GM21786 (cell line): ENCODE results near the gene NDUFB10.
A peak's percentile ranks its signal among the peaks of the same experiment; 100 is the strongest.

Experiments used
- ATAC-seq: cut with Tn5 transposase; IDR thresholded peaks from one replicate; pipeline ENCODE4 v1.9.1; 2021; ENCODE audit not compliant: unreplicated experiment

The NDUFB10 gene

DNA sequence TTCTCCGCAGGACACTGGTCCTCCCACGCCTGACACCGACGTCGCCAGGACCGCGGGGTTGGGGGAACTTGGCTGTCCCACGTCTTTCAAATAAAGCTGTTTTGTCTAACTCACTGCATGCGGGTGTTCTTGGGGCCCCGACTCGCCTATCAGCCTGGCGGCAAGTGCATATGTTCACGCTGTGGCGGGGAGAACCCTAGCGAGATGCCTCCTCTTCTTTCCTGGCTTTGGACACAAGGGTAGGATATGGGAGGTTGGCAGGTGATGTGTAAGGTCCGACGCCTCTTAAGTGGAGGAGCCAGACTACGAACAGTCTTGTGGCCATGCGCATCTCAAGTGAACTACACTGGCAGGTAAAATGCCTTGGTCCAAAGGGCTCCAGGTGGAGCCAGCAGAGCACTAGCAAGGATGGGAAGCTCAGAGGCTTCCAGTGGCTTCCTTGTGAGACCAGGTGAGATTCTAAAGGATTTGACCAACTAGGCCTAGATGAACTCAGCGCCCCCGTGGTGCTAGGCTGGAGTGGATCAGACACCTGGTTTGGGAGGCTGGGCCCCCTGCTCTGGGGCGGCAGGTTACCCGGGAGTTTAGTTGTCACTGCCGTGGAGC lies 6.2 kb downstream of the NDUFB10 start:
- ATAC-seq: no peak

DNA sequence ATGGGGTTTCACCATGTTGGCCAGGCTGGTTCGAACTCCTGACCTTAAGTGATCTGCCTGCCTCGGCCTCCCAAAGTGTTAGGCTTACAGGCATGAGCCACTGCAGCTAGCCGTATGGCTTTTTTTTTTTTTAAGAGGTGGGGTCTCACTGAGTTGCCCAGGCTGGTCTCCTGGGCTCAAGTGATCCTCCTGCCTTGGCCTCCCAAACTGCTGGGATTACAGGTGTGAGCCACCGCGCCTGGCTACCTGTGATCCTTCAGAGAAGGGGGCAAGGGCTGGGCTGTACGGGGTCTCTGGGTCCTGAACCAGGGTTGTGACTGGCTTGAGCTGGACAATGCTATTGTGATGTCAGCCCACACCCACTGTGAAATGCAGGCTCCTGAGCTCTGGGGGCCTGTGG lies 7.1 kb downstream of the NDUFB10 start, which contains the start of gene RNF151:
Gene RNF151 (plus strand): TSS at position 397 of the 400 bp plus-strand sequence. CDS start 26 bp downstream, outside the sequence.
- no peak for ATAC-seq

DNA sequence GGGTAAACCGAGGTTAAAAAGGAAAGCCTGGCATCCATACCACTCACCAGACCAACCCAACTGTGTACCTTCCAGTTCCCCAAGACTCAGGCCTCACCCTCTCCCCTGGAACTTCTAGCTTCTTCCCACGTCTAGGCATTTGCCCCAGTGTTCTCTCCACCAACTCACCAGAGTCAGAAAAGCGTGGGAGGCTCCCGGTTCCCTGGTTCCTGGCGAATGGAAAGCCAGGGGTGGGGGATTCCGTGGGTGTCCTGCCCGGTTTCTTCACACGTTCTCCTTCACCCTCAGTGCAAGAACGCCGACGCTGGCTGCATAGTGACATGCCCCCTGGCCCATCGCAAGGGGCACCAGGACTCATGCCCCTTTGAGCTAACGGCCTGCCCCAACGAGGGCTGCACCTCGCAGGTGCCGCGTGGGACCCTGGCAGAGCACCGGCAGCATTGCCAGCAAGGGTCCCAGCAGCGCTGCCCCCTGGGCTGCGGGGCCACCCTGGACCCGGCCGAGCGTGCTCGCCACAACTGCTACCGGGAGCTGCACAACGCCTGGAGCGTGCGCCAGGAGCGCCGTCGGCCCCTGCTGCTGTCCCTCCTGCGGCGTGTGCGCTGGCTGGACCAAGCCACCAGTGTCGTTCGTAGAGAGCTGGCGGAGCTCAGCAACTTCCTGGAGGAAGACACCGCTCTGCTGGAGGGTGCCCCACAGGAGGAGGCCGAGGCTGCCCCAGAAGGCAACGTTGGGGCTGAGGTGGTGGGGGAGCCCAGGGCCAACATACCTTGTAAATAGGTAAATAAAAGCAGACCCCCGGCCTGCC lies 9.0 kb downstream of the NDUFB10 start:
- no peak for ATAC-seq

DNA sequence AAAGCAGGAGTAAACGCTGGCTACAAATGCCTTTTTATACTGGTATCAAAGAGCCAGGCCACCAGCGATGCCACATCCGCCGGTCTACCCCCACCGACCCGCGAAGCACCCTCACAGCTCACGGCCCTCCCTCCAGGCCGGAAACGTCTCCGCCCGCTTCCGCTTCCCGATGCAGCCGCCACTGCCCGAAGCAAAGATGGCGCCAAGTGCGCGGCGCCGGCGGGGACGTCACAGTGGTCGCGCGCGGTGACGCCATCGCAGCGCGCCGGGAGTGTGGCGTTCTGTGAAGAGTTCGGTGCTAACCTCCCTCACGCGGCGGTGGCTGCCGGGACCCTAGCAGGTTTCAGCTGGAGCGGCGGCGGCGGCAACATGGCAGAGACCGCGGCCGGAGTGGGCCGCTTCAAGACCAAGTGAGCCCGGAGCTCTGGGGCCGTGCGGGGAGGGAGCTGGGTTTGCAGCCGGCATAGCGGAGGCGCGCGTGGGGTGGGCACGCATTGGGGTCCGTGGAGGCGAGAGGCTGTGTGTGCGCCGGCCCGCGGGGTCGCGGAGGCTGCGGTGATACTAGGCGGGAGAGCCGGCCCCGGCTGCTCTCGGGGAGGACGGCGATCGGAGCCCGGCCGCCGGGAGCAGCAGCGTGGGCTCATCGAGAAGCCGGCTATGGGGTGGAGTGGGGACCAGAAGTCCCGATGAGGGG lies 12.6 kb downstream of the NDUFB10 start, which contains the start of gene TBL3:
Gene TBL3 (plus strand): TSS at position 258 of the 694 bp plus-strand sequence. CDS start 112 bp downstream, at position 370.
- peak; percentile 81 for ATAC-seq

DNA sequence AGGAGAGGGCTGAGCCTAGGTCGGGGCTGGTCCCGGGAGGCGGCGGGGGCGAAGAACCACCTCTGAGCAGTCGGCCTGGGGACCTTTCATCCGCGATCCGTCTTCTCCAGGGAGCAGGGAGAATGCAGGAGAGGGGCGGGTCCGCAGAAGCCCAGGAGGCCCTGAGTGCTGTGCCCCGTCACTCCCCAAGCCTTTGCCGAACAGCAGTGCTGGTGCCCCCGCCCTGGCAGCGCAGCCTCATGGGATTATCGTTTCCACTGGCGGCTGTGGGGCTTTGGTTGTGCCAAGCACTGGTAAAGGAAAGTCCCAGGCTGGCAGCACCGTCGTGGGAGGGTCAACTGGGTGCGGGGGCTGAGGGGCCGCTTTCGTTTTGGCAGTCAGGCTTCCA lies 13.1 kb downstream of the NDUFB10 start:
- ATAC-seq: no peak

DNA sequence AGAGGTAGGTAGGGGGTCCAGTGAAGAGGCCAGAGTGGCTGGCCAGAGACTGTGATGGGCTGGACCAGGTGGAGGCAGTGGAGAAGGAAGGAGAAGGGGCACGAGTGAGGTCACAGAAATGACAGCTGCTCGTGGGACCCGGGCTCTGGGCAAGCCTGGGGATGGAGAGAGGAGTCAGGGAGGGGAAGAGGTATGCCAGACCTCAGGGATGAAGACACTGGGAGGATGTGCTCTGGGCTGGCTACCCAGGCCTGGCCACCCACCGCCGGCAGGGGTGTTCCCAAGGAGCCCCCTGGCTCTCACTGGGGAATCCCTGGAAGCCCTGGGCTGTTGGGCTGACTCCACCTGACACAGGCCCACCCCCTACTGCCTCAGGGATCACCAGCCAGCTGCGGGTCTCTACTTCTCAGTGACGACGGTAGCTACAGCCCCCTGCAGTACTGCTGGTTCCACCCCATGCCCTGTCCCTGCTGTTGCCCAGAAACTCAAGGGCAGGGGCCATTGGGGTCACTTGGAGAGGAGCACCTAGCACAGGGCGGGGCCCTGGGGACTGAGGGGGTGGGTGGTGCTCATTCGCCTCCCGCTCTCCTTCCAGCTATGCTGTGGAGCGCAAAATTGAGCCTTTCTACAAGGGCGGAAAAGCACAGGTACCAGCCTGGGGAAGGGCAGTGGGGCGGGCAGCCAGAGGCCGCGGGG lies 14.3 kb downstream of the NDUFB10 start:
- no peak for ATAC-seq

DNA sequence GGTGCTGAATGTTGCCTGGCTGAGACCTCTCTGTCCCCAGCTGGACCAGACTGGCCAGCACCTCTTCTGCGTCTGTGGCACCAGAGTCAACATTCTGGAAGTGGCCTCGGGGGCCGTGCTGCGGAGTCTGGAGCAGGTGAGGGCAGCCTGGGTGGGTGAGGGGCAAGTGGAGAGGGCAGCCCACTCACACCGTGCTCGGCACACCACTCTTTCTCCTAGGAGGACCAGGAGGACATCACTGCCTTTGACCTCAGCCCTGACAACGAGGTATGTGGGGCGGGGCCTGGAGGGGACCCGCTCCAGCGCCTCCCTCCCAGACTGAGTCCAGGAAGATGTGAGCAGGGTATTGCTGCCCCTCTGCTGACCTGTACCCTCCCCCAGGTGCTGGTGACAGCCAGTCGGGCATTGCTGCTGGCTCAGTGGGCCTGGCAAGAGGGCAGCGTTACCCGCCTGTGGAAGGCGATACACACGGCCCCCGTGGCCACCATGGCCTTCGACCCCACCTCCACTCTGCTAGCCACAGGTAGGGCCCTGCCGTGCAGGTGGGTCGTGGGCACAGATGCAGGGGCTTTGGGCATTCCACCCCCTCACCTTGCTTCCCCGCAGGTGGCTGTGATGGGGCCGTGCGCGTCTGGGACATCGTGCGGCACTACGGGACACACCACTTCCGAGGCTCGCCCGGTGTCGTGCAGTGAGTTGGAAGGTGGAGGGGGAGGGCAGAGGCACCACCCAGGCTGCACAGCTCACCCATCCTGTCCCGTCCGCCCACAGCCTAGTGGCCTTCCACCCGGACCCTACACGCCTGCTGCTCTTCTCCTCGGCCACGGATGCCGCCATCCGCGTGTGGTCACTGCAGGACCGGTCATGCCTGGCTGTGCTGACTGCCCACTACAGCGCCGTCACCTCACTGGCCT lies 15.1 kb downstream of the NDUFB10 start:
- no peak for ATAC-seq

DNA sequence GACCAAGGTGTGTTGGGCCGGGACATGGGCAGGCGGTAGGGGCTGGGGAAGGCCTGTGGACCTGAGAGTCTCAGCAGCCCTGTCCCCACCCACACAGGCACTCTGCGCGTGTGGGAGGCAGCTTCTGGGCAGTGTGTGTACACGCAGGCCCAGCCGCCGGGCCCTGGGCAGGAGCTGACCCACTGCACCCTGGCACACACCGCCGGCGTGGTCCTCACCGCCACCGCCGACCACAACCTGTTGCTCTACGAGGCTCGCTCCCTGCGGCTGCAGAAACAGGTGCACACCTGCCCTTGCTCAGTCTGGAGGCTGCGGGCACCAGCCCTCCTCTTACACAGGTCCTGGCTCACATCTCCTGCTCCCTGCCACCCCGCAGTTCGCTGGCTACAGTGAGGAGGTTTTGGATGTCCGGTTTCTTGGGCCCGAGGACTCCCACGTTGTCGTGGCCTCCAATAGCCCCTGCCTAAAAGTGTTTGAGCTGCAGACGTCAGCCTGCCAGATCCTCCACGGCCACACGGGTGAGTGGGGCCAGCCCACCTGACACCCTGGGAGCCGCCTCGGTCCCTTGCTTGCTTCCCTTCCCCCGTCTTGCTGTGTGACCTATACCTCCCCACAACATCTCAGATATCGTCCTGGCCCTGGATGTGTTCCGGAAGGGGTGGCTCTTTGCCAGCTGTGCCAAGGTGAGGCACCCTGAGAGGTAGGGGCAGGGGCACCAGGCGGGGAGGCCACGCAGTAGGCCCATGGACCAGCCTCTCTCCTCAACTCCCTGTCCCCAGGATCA lies 16.3 kb downstream of the NDUFB10 start:
- no peak for ATAC-seq

DNA sequence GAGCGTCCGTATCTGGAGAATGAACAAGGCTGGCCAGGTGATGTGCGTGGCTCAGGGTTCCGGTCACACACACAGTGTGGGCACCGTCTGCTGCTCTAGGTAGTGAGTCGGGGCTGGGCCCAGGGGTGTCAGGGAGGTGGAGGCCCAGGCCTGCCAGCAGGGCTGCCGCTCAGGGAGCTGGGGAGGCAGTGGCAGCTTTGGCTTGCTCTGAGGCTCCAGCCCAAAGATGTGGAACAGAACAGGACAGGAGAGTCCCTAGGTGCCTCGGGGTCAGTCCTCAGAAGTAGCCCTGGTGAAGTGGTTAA lies 16.8 kb downstream of the NDUFB10 start:
- no peak for ATAC-seq

DNA sequence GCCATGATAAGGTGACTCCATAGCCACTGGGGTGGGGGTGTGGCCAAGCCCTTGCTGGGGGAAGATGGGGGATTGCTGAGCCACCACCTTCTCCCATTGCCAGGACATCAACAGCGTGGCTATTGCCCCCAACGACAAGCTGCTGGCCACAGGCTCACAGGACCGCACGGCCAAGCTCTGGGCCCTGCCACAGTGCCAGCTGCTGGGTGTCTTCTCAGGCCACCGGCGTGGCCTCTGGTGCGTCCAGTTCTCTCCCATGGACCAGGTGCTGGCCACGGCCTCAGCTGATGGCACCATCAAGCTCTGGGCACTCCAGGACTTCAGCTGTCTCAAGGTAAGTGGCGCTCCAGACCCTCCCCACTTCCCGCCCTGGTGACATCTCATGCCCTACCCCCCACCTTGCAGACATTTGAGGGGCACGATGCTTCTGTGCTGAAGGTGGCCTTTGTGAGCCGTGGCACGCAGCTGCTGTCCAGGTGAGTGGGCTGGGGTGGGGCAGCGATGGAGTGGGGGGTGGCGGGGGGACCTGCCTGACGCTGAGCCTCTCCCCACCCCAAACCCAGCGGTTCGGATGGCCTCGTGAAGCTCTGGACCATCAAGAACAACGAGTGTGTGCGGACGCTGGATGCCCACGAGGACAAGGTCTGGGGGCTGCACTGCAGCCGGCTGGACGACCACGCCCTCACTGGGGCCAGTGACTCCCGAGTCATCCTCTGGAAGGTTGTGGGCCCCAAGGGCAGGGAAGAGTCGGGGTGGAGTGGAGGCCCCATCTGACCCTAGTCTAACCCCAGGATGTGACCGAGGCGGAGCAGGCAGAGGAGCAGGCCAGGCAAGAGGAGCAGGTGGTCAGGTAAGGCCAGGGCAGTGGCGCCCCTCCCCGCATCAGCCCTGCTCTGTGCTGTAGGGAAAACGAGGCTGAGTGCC lies 17.9 kb downstream of the NDUFB10 start:
- no peak for ATAC-seq

DNA sequence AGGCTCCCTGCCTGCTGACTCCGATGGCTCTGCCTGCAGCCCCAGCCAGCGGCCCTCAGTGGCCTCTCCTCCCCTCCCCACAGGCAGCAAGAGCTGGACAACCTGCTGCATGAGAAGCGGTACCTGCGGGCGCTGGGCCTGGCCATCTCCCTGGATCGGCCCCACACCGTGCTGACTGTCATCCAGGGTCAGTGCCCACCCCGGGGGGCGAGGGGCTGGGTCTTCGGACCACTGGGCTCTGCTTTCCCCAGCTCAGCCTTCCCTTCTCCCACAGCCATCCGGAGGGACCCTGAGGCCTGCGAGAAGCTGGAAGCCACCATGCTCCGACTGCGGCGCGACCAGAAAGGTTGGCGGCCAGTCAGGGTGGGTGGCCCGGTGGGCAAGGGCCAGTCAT lies 18.5 kb downstream of the NDUFB10 start:
- ATAC-seq: no peak

DNA sequence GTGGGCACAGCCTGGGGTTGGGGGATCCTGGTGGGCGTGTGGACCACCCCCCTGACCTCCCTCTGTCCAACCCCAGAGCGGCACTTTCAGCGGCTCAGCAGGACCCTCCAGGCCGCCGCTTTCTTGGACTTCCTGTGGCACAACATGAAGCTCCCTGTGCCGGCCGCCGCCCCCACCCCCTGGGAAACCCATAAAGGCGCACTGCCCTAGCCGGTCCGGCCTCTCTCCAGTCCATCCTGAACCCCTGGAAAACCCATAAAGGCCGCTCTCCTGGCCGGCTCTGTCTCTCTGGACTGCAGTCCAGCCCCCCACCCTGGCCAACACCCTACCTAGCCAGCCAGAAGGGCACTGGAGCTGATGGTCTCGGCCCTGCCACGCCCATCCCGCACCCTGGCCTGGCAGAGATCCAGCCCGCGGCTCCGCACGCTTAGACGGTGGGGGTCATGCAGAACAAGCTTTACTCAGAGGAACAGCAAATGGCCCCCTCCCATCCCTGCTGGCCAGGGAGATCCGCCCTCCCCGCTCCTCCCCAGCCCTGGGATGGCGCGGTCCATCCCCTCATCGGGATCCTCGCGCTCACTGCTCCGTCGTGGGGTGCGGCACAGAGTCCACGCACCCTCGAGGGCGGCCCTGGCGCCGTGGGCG lies 19.3 kb downstream of the NDUFB10 start:
- no peak for ATAC-seq

DNA sequence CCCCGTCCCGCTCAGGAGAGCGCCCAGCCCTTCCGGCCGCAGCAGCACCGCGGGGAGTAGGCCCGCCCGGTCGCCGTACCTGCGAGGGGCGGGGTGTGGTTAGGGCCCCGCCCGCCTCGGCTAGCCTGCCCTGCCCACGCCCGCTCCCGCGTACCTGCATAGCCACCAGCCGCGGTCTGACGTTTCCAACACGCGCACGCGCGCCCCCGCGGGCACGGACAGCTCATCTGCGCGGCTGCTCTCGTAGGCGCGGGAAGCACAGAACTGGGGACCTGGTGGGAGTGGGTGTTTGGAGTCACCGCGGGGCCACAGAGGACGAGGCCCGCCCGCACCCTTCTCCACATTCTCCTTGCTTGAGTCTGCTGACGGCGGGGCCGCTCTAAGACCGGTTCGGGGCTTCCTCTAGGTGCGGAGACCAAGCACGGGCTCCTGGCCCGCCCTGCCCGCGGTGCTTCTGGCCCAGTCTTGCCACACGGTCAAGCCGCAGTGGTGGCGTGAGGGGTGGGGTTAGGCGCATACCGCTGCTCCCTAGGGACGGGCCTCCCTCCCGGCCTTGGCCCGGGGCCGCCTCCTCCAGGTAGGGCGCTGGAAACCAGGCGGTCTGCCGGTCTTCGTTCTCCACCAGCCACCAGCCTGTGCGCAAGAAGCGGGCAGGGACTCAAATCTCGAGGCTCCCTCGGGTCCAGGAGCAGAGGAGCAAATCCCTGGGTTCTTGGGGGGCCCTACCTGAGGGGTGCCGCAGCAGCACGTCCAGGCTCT lies 20.1 kb downstream of the NDUFB10 start:
- no peak for ATAC-seq

DNA sequence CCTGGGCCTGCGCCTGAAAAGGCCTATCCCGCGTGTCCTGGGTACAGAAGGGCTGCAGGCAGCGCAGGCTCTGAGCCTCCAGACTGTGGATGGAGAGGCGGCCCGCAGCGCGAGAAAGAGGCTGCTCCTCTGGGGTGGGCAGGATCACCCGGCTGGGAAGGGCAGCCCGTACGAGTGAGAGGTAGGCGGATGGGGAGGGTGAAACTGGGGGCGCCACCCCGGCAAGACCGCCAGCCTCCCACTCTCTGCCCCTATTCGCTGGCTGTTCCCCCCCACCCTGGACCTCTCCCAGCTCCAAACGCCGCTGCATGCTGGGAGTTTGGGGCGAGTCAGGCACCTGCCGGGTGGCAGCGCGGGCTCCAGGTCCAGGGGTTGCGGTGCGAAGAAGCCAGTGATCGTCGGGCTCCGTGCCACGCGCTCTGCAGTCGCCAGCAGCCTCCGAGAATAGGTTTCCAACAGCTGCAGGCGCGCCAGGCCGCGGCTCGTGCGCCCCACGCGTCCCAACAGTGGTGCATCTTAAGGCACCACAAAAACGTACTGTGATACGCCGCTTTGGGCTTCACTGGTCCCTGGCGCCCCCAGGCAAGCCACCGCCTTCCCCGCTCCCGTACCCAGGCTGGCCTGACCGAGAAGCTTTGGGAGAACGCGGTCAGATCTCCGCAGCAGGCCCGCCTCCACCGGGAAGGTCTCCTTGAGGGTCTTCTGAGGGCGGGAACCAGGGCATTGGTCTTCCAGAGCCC lies 20.9 kb downstream of the NDUFB10 start:
- no peak for ATAC-seq

DNA sequence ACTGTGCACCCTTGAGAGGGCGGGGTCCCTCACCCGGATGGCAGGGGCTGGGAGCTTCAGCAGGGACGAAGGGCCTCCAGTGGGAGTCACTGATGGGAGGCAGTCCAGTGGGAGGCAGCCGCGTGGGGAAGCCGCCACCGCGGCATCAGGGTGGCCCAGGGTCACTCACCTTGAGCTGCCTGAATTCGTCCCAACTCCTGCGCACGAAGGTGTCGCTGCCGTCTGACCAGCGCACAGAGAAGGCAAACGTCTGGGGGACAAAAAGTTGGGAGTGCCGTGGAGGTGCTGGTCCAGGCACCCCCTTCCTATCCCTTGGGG lies 21.4 kb downstream of the NDUFB10 start:
- ATAC-seq: no peak

DNA sequence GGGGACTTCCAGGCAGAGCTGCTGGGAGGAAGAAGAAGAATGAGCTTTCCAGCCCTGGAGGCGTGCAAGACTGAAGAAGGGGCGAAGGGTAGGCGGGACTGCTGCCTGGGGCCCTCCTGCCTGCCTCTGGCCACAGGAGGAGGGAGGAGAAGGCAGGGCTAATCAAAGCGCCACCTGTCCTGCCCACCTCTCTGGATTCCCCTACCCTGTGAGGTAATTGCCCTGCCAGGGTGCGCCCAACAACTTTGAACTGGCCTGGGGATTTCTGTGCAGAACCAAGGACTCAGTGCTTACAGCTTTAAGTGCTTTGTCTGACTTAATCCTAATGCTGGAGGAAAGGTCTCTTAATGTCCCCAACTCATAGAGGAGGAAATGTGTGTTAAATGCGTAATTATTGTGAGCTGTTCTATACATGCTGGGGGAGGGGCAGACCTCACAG lies 22.1 kb downstream of the NDUFB10 start, which contains the start of gene NOXO1:
Gene NOXO1 (minus strand): TSS at position 72 of the 439 bp plus-strand sequence. CDS start 290 bp downstream, outside the sequence.
- ATAC-seq: no peak

DNA sequence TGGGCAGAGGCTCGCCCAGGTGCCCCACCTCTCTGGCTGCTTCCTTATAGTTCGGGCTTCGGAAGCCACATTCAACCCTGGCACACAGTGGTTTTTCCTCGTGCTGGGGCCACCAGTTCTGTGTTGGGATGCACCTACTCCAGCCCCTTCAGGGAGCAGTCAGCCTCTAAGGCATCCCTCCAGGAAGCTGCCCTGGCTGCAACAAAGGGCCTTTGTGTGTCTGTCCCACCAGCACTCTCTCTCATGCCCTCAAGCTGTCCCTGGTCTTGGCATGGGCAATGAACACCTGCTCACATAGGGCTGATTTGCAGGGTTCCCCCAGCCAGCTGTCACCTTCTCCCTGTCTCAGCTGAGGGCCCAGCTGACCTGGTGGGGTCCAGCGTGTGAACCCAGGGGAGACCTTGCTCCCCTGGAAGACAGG lies 22.7 kb downstream of the NDUFB10 start:
- no peak for ATAC-seq
